Forelimb muscle (tissue), 1 donor: ENCODE measurements around the gene CAPN11. TPM values are rescaled to one million over a fixed set of nuclear protein-coding genes. Genes with fewer than 3 reads are reported as not detected.

Experiments used
- DNase-seq: peaks from one replicate; pipeline ENCODE4 v3.0.0-alpha.2; 2013; ENCODE audit warnings: low read depth
- polyA plus RNA-seq: library from polyadenylated mRNA; unstranded; fragments of 120-200 nt; gene quantifications from one replicate; pipeline ENCODE4 v1.2.1, GENCODE V29; 2013; ENCODE audit not compliant: insufficient read length

CAPN11 gene
- 0.56 TPM for polyA plus RNA-seq

DNA sequence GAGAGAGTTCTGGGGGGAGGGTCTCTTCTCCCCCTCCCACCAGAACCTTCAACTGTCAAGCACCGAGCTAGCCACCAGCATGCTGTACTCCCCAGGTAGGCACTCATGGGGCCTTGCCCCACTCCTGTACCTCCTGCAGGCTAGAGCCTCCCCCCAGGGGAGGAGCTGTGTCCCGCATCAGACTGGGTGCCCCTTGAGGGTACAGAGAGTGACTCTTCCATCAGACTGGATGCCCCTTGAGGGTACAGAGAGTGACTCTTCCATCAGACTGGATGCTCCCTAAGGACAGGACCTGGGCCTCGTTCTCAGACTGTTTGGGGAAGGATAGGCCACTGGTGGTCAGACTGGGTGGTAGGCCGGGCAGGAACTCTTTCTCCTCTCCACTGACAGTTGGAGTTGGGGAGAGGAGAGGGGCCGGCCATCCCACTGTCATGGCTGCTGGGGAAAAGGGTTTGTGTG is at the start of gene CAPN11:
CAPN11 (plus strand) TSS at position 51 of the 459 bp plus-strand sequence; CDS start at position 80, 29 bp downstream.
- DNase-seq: no peak

DNA sequence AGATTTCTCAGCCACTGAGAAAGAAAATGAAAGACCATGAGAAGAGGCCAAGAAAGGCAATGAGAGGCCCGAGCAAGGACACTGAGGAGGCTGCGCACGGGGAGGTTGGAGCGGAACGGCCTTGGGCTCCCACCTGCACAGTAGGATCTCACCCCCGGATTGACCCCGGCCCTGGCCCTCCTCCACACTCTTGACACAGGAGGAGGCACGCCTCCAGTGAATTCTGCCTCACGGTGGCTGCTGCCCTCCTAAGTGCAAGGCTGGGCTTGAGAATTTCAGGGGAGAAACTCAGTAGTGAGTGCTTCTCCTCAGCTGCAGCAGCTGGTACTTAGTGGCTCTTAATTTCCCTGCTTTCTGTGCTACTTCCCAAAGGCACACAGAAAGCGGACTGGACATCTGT is 49.4 kb upstream of the CAPN11 start:
- DNase-seq: no peak

DNA sequence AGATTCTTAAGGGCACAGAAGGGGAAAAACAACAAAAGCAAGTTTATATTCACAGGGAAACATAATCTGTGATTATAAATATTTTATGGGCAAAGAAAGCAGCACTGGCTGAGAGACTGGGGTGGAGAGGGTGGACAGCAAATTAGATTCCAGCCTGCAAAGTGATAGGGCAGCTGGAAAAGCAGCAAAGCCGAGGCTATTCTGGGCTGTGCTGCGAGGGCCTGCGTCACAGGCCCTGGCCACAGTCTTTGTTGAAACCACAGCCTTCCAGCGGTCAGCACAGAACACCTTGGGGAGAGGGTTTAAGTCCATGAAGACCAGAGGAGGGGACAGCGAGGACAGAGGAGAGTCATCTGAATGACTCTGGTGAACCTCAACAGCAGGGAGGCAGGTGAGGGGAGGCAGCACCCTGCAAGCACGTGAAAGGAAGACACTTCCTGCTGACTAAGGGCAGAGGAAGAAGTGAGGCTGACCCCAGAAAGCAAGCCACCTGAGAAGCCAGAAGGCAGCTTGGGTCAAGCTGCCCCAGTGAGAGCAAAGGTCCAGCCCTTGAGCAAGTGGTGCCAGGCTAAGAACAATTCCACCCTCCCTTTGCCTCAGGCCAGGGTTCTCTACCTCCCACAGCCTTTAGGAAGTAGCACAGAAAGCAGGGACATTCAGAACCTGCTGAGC is 48.5 kb upstream of the CAPN11 start:
- no peak for DNase-seq

DNA sequence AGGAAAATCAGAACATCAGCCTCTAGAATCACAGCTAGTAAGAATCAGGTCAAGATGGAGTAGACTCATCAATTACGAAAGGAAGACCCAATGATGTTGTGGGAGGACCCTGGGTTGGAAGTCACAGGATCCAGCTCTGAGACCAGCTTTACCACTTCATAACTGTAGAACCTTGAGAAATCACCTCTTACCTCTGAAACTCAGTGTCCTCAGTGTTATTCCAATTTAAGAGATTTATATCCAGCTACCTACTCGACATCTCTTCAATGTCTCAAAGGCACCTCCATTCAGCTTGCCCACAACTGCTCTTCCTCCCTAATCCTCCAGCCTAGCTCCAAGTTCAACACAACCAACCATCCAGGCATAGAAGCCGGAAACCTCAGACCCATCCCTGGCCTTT is 47.7 kb upstream of the CAPN11 start:
- DNase-seq: no peak

DNA sequence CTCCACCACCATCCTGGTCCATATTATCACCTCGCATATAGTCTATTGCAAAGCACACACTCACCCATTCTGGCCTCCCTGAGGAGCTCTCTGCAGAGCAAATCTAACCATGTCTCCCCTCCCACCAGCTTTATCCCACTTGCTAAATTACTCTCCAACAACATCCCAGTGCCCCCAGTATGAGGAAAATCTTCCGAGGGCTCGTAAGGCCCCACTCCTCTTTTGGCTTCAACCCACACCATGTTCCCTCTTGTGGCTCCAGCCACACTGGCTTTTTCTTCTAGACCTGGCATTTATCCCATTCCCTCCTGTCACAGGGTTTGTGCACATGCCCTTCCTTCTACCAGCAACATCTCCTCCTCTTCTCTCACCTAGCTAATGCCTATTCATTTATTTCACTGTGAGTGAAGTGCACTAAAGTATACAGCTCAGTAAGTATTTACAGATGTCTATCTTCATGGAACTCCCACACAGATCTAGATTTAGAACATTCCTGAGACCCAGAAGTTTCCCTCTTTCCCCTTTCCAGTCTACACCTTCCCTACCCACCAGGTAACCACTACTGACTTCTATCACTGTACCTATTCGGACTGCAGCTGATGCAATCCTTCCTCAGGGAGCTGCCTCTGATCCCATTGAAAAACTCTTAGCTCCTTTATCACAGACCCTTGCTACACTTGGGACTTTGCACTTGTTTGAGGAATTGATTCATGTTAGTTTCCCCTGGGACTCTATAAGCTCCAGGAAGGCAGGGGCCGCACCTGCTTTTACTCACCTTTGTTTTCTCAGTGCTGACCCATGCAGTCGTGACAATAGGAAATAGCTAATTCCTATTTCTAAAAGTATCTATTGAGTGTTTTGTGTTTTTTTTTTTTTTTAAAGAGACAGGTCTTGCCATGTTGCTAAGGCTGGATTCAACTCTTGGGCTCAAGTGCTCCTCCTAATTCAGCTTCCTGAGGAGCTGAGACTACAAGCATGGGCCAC is 46.9 kb upstream of the CAPN11 start:
- DNase-seq: no peak

DNA sequence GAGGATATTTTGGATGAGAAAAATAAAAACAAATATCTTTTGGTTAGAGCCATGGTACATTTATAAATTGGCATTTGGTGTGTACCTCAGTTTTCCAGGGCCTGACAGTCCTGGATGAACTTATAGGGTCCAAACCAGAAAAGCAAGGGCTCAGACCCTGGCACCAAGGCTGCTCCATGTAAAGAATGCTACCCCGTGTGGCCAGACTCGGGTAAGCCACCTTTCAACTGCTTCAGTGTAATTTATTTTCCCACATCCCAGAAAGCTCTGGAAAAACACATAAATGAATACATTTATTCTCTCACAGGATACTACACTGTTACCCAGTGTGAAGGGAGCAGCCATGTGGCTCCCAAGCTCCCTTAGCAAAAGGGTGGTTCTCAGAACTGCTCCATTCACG is 45.2 kb upstream of the CAPN11 start:
- DNase-seq: no peak

DNA sequence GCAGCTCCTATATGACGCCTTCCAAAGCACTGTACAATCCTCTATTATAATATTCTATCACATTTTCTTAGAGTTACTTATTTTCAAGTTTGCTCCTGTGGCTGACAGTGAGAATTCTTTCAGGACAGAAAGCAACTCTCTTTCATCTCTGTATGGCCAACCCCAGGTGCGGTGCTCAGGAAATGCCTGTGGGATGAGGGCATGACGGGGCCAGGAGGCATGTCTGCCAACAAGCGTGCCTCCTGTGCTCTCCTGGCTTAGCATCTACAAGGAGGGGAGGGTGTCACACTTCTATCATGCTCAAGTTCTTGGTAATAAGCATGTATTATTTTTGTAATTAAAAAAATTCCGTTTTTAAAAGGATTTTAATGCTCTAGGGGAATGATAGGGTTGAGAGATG is 42.8 kb upstream of the CAPN11 start:
- no peak for DNase-seq

DNA sequence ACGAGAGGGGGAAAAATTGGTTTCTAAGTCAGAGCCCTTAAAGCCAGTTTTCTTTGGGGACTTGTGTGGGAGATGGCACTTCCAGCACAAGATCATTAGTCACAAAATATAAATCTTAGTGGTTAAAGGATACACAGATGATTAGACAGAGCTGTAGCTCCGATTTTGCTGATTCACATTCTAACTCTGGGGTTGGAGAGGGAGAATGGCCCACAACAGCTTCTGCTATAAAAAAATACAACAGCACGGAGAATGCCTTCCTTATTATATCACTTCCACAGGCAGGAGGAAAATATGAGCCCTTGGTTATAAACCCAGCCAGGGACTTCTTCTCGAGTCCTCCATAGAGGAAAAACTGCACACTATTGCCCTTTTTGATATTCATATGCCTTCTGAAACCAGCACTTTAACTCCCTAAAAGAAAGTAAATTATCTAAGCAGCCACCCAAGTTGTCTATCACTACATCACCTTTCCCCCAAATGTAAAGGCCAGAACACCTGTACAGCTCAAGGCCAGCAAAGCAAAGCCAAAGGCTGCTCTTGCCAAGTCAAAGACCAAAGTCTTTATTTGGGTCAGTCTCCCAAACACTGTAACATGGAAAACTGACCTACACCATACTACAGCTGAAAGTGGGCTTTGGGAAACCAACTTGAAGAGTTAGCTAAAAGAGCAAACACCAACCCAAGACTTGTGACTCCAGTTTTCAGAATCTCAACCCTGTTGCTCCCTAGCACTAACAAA is 41.8 kb upstream of the CAPN11 start:
- peak; percentile 16 for DNase-seq

DNA sequence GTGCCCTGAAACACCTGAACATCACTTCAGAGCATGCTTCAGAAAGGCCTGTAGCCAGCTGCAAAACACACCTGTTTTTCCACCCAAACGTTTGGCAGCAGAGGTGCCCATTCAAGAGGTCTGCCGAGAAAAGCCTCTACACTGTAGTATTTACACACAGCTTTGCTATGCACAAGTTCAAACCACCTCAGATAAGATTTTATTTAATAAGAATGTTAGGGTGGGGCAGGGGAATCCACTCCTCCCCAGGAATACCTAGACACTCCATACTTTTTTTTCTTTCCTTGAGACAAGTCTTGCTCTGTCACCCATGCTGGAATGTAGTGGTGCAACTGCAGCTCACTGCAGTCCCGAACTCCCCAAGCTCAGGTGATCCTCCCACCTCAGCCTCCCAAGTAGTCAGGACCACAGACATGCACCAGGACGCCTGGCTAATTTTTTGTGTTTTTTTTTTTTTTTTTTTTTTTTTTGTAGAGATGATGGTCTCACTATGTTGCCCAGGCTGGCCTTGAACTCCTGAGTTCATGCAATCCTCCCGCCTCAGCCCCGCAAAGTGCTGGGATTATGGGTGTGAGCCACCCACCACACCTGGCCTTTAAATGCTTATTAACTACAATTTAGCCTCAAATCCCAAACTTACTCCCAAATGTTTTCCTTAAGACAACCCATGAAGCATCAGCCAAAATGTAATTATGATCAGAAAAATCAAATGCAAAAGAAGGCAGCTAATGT is 41.1 kb upstream of the CAPN11 start:
- DNase-seq: no peak

DNA sequence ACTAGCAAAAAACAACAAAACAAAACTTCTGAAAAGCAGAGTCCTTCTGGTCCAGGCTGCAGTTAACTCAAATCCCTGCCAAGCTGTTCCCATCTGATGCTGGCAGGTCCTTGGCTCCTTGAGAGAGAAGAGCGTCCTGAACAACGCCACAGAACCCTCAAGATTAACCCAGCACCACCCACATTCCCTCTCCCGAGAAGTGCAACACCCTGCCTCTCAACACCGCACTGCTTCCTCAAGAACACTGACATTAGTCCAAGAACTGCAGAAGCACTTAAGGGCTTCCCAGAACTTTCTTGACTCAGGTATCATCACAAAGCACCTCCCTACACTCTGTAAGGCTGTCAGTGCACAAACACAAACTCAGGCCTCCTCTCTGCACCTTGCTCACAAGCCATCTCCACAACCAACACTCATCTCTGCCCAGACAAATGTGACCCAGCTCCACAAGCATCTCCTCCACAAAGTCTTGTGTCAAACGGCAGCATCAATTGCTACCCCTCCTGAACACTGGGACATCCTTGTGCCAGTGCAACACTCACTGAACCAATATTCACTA is 38.8 kb upstream of the CAPN11 start:
- no peak for DNase-seq

DNA sequence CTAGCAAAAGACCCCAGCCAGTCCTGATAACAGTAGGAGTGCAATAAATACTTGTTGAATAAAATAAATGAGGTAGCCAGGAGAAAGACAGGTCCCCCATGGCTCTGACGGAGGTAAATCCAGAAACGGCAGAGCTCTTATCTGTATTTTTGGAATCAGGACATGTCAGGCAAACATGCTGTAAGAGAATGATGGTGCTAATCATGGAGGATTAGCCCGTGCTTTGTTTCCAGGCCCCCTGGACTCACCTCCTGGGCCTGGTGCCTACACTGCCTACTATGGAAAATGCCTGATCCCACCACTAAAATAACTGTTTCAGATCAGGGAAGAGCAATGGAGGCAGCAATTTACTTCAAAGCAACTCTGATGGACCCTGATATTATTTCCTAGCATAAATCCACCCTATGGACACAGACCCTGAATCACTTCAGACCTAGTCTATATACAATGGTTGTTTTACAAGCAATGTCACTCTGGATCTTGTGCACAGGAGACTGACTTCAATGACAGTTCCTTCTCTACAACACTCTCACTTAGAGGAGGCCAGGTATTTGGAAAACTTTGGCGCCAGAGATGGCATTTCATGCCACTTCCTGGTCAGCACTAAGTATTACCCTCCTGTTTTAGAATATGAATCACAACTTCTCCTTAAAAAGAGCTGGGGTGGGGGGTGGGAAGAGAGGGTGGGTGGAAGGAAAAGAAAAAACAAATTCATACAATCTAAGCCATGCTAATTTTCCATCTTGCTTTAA is 37.8 kb upstream of the CAPN11 start:
- no peak for DNase-seq

DNA sequence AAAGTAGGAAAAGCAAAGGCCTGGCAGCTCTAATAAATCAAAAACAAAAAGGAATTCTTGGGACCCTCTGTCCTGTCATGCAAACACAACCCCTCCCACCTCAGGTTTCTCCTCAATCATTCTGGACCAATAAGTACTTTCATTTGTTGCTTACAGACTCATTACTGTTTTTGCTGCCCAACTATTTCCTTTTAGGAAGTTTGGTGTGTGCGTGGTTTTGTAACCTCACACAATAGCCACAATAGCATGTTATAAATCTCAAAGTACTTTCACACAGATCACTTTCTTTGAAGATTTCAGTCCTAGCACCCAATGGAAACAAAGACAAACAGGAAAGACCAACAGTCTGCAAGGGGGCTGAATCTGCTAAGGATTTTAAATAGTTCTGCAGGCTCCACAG is 35.8 kb upstream of the CAPN11 start:
- no peak for DNase-seq

DNA sequence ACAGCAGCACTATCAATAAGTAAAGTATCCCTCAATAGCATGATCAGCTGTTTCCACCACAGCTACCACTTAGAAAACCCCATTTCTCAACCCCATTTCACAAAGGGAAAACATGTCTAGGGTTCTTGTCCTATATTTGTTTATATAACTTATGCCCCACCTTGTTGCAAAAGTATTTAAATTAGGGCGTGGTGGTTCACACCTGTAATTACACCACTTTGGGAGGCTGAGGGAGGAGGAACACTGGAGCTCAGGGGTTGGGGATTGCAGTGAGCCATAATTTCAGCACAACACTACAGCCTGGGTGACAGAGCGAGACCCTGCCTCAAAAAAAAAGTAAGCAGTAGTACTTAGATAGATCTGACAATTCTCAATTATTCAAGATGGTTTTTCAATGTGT is 35.1 kb upstream of the CAPN11 start:
- DNase-seq: no peak

DNA sequence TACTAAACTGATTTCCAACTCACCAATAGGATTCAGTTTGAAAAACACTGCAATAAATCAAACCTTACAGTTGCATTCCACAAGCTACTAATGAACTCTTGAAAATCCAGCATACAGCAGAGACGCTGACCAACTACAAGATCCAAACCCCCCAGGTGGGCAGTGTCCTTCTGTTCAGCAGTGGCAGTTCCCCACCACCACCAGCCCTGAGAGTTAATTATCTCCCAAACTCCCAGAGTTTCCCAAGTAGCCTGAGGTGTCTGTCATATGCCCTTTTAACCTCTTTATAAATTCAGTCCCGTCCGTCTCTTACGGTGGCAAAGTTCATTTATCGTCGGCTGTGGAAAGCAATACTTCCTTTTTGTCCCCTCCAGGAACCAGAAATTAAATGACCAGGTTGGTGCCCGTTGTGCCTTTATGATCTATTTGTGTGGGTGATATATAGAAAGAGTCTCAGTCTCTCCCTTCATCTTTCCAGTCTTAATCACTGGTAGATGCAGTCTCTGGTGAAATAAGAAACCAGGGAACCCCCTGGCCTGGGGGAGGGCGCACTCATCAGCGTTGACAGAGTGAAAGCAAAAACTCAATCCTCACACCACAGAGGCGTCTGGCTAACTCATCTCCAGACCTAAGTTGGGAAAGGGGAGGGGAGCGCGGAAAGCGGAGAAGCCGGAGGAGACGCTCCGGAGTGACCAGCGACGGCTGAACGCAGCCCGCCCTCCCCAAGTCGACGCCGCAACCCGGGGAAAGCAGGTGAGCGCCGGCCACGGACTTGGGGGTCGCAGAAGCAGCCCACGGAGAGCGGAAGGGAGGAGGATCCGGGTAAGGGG is 32.1 kb upstream of the CAPN11 start:
- peak; percentile 11 for DNase-seq

DNA sequence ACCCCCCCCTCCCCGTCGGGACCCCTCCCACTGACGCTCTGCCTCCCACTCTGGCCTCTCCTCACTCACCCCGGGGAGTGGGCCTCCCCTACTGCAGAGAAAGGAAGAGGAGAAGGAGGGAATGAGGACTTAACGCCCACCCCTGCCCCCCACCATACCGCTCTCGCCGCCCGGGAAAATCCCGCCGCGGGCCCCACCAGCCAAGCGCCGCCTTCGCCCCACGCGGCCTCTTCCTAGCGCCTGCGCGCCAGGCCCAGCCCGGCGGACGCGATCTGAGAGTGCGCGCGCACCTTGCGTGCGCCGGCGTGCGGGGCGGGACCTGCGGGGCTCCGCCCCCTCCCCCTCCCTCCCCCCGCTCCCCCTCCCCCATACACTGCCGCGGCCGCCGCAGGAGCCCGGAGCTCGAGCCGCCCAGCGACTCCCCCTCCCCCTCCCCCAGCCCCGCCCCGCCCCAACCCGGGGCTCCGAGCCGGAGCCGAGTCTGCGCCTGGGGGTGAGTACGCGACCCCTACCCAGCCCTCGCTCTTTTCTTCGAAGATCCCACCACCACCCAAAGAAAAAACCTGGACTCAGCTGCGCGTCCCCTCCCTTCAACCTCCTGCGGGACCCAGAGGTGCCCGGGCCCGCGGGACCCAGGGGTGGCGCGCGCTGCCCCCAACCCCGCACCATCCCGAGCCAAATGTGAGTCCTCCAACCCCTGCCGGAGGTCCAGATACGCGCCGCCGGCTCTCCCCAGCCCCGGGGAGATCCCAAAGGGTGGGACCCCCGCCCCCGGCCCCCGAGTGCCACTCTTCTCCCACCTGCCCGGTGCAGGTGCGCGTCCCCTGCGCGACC is 31.2 kb upstream of the CAPN11 start, which contains the start of the genes MRPL14 and TMEM63B:
MRPL14 (minus strand) TSS at position 267 of the 834 bp plus-strand sequence. CDS start 10,841 bp downstream, outside the sequence.
TMEM63B (plus strand) TSS at position 369 of the 834 bp plus-strand sequence. CDS start 7,031 bp downstream, outside the sequence.
- peak; percentile 73 for DNase-seq

DNA sequence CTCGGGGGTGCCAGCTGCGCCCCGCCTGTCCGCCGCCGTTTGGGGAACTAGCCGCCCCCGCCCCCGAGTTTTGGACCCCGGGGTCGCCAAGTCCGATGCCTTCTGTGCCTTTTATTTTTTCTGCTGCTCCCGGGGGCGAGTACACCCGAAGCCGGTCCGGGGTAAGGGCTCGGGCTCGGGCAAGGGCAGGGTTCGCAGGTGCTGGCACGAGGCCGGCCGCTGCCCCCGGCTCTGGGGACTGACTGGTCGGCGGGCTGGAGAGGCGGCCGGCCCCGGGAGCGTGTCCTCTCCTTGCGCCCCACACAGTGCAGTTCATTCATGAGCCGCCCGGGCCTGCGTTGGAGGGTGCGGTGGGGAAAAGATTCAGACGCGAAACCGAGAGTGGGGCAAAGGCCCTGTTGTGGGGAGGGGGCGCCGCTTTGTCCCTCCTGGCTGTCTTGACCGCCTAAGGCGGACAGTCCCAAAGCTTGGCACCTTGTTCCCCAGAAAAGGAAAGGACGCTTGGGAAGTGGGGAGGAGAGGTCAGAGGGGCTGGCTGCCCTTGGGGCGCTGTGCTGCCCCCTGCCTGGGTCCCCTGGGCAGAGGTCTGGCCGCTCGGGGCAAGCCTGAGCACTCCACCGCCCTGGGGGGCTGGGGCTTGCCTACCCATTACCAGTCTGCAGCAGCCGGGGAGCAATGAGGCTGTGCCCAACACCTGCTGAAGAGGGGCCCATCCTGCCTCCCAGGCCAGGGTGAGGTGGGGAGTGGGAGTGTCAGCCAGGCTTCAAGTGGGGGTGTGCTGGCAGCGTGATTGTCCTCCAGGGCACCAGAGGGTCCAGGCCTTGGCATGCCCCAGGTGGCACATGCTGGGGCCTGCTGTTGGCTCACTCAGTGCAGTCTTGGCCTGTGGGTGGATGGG is 30.4 kb upstream of the CAPN11 start:
- DNase-seq: no peak

DNA sequence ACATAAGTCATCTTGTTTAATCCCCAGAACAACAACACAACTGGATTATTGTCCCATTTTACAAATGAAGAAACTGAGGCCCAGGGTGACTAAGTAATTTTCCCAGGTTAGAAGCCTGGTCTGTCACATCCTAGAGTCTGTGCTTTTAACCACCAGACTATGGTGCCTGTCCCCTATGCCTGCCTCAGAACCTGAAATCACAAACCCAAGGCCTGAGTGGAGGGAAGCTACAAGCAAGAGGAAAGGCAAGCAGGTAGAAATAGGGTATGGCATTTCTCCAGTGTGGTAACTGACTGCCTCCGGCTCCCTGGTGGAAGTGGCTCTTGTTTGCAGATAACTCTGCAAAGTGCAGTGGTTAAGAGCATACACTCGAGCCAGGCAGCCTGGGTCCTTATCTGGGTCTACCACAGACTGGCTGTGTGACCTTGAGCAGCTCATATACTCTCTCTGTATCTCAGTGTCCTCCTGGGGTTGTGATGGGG is 28.7 kb upstream of the CAPN11 start:
- no peak for DNase-seq
